GM12873 (cell line): ENCODE data around the gene GARIN3.
A peak's percentile ranks its signal among the peaks of the same experiment; 100 is the strongest.

Experiments
- TF ChIP-seq, protein P1 (sequence below): IDR thresholded peaks from 2 replicates; pipeline ENCODE4 v1.5.1; 2012; ENCODE audit warnings: low read depth, mild to moderate bottlenecking, moderate library complexity, low read length, control low read depth; ENCODE audit not compliant: insufficient read depth; ENCODE audit errors: missing control alignments

The GARIN3 gene

DNA sequence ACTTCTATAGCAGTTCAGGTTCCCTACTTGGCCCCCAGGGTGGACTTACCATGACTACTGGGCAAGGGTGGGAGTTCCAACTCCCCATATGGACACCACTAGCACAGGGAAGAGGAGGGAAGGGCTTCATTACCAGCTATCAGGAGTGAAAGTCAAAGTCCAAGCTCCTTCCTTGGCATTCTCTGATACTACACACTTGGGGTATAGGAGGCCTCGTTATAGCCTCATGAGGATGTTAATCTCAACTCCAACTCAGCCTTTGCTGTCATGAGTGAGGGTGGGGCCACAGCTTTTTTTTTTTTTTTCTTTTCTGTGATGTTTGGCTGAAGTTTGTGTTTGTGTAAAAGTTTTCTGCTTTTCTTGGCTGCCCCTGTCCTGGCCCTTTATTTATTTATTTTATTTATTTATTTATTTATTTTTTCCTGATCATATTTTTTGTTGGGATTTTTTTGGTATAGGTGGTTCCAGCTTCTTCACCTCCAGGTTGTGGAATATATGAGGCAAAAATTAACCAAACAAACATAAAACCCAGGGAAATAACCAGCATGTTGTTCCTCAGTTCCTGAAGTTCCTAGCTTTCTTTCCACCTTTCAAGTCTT lies 8.7 kb downstream of the GARIN3 start:
- TF ChIP-seq, protein P1, sequence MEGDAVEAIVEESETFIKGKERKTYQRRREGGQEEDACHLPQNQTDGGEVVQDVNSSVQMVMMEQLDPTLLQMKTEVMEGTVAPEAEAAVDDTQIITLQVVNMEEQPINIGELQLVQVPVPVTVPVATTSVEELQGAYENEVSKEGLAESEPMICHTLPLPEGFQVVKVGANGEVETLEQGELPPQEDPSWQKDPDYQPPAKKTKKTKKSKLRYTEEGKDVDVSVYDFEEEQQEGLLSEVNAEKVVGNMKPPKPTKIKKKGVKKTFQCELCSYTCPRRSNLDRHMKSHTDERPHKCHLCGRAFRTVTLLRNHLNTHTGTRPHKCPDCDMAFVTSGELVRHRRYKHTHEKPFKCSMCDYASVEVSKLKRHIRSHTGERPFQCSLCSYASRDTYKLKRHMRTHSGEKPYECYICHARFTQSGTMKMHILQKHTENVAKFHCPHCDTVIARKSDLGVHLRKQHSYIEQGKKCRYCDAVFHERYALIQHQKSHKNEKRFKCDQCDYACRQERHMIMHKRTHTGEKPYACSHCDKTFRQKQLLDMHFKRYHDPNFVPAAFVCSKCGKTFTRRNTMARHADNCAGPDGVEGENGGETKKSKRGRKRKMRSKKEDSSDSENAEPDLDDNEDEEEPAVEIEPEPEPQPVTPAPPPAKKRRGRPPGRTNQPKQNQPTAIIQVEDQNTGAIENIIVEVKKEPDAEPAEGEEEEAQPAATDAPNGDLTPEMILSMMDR = no peak

DNA sequence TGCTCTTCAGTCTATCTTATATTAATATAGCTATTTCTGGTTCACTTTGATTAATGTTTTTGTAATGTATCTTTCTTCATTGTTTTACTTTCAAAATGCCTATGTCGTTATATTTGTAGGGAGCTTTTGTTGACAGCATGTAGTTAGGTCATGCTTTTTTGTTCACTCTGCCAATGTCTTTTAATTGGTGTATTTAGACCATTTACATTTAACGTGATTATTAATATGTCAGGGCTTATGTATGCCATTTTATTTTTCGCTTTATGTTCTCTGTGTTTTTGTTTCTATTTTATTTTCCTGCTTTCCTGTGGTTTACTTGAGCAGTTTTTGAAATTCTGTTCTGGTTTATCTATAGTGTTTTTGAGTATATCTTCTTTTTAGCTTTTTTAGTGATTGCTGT lies 10.8 kb downstream of the GARIN3 start:
- TF ChIP-seq, protein P1 = no peak

DNA sequence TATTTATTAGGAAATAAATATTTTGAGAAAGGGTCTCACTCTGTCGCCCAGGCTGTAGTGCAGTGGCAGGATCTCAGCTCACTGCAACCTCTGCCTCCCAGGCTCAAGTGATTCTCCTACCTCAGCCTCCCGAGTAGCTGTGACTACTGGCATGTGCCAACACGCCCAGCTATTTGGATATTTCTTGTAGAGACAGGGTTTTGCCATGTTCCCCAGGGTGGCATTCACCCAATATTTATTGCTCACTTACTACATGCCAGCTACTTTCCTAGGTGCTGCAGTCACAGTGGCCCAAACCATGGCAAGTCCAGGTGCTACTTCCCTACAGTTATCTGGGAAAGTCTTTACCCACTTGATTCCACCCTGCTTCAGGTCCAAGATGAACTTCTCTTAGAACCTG lies 15.1 kb downstream of the GARIN3 start:
- TF ChIP-seq, protein P1 = no peak

DNA sequence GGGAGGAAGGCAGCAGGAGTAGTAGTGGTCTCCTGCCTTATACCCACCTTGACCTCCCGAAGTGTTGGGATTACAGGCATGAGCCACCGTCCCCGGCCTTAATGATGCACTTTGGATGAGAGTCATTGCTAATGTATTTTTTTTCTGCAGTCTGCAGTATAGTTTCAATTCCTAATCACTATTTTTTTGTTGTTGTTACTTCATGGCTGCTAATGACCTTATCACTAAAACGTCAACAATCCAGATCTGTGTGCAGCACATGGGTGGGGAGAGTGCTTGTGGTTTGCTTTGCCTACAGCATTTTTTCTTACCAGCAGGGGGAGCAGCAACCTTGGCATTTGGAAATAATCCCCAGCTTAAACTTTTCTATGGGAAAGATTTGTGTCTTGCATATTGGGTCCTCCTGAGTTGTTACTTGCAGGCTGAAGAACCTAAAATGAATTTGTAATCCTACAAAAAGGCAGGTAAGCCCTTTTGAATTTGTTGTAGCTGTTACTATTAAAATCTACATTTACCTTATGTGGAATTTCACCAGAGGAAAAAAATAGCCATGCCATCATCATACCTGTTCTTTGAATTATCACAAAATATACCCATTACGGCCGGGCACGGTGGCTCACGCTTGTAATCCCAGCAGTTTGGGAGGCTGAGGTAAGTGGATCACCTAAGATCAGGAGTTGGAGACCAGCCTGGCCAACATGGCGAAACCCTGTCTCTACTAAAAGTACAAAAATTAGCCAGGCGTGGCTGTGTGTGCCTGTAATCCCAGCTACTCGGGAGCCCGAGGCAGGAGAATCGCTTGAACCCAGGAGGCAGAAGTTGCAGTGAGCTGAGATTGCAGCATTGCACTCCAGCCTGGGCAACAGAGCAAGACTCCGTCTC lies 17.1 kb downstream of the GARIN3 start:
- TF ChIP-seq, protein P1 = peak; percentile 85

DNA sequence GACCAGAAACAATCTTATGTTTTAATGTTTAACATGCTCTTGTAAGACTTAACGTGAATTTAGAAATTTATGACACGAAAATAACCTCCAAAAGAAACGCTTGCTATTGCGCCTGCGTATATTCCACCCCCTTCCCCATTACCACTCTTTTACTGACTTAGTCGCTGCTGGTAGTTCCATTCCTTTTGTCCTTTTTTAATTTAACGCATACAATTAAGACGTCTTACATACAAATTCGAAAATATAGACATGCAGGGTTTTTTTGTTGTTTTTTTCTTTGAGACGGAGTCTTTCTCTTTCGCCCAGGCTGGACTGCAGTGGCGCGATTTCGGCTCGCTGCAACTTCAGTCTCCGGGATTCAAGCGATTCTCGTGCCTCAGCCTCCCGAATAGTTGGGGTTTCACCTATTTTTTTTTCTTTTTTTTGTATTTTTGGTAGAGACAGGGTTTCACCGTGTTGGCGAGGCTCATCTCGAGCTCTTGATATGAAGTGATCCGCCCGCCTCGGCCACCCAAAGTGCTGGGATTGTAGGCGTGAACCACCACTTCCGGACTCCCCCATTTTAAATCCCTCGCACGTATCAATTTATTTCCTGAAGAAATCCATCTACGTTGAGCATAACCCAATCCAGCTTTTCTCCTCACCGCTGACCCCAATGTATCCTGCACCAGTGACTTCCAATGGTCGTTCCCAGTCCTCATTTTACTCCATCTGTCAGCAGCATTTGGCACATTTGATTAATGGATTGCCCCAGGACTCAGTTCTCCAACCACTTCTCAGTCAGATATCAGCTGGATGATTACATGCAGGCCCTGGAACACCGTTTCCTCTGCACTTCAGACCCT lies 22.7 kb downstream of the GARIN3 start:
- TF ChIP-seq, protein P1 = peak; percentile 2

DNA sequence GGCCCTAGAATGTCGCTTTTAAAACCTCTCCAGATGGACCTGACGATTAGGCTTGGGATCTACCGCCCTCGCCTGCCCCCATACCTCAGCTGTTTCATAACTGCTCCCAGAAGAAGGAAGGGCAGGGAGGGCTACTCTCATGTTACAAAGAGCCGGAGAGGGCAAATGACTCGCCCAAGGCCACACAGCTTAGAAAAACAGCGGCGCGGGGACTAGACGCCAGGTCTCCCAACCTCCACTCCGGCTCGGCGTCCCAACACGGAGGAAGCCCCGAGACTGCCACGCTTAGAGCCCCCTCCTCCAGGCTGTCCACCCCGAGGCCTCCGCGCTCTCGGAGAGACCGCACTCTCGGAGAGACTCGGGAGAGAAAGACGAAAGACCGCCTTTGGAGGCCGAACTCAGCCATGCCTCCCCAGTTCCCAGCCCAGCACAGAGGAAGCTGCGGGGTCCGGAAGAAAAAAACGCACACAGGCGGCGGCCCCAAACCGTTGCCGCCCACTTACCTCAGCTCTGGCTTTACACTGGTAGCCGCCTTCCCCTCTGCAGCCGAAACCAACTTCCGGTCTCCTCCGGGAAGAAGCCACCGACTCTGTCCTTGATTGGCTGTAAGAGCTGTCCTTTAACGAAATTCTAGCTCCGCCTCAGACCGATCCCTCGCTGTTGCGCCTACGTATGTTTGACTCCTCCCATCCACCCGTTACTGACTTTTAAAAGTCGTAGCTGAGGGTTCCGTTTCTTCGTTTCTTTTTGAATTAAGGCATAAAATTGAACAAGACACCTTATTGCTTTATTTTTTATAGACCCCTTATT lies 23.5 kb downstream of the GARIN3 start, which contains the start of gene MED7:
TSS of gene MED7 (minus strand) at position 549 of the 810 bp plus-strand sequence. CDS start 3,434 bp downstream, outside the sequence.
- TF ChIP-seq, protein P1 = no peak
